Measurements from ENCODE around the gene BTRC.
"Not testable (repeated sequence)": the region's sequence is repeated elsewhere in the genome, so short reads cannot be mapped to it uniquely, and the experiment has no call there.

The BTRC gene

DNA sequence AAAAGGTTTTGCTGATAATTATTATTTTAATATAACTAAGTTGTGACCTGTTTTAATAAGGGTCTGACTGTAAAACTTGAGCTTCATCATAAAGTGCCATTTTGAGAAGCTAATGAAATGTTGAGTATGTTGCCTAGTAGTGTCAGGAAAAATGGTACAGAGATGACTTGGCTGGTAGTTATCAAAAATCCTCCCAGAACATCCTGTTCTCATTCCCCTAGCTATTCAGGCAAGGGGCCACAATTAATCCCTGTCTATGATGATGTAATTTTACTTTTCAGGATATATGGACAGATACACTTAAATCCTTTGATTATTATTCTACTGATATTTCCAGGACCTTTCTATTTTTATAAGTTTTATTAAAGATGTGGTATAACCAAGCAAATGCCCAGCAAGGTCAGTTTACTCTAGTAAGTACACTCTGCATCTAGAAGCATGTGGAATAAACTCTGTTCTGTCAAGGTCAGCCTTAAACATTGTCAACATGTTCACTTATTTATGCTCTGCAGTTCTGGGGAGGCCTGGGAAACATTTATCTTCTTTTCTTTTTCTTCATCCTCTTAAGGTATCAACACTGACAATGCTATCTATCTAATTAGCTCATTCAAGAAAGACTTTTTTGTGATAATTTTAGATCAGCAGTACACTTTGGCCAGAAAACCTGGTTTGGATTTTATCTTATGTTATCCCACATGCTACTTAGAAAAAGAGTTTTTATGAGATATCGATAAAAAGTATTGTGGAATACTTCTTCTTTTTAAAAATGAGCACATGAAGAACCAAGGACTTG is 32.1 kb downstream of the BTRC start:
- no peak overlapping the region for H3K4me3 ChIP-seq (ENCODE audit: low read depth, low read length)

DNA sequence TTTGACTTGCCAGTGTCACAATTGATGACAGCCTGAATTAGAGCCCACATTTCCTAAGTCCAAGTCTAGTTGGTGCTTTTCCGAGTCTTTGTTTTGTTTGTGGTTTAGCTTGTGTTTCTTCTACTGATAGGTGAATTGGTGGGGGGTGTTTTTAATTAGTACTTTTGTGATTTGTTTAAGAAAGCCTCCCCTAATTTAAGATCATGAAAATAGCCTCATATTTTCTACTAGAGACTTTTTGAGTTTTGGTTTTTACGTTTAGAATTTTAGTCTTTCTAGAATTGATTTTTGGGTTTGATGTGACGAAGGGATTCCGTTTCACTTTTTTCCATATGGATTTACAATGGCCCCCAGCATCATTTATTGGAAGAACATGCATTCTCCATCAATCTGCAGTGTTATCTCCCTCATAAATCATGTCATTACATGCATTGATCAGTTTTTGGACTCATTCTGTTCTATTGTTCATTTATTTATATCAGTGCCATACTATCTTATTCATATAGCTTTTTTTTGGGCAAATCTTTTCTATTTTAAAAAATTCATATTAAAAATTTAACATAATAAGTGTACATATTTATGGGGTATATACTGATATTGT is 32.8 kb downstream of the BTRC start:
- H3K4me3 ChIP-seq (ENCODE audit: low read depth, low read length) = no peak overlapping the region

DNA sequence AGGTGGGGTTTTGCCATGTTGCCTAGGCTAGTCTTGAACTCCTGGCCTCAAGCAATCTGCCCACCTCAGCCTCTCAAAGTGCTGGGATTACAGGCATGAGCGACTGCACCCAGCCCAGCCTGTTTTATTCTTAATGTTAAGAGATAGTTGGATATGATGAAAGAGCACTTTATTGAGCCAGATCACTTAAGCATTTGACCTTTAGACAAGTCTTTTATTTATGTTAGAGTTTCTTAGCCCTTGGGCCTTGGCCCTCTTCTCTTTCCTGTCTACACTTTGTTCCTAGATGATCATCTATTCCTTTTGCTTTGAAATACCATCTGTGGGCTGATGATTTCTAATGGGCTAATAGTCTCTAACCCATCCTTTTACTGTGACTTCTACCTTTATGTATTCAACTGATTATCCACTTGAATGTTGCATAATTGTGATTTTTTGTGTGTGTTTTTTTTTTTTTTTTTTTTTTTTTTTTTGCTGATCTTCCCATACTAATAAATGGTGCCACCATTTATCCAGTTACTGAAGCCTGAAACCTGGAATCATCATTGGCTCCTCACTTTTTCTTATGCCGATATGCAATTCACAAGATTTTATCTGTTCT is 34.8 kb downstream of the BTRC start:
- no peak overlapping the region for H3K4me3 ChIP-seq (ENCODE audit: low read depth, low read length)

DNA sequence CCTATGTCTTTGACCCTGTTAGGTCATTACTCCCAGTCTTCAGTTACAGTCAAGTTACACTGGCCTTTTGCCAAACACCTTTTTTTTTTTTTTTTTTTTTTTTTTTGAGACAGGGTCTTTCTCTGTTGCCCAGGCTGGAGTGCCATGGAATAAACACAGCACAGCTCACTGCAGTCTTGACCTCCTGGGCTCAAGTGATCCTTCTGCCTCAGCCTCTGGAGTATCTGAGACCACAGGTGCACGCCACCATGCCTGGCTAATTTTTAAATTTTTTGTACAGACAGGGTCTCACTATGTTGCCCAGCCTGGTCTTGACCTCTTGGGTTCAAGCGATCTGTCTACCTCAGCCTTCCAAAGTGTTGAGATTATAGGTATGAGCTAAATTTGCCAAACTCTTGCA is 35.6 kb downstream of the BTRC start:
- H3K4me3 ChIP-seq (ENCODE audit: low read depth, low read length) = not testable (repeated sequence)

DNA sequence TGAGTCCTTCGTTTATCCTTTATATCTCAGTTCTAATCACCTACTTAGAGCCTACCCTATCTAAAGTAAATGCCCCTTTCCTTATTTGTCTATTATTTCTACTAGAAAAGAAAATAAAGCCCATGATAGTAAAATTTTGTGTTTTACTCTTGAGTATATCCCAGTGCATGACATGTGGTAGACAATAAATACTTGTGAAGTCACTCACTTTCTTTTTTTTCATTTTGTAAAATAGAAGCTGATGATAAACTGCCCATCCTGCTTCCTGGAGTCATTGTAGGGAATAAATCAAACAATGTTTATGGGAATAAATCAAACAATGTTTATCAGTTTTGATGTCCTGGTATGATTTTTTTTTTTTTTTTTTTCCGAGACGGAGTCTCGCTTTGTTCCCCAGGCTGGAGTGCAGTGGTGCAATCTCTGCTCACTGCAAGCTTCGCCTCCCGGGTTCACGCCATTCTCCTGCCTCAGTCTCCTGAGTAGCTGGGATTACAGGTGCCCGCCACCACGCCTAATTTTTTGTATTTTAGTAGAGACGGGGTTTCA is 36.1 kb downstream of the BTRC start:
- no peak overlapping the region for H3K4me3 ChIP-seq (ENCODE audit: low read depth, low read length)

DNA sequence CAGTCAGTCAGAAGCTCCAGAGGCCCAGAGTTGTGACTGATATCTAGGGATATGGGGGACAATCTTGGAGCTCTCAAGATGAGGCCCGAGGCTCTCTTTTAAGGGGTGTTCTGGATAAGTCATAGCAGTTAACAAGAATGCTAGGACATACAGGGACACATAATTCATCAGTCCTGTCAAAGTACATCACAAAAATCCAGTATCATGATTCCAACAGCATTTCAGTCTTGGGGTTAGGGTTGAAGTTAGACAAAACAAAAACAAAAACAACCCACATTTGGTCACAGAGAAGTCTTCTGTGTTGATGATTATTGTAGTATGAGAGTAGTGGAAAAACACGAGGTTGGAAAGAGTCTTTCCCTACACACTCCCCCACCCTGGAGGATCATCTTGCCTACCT is 39.4 kb downstream of the BTRC start:
- no peak overlapping the region for H3K4me3 ChIP-seq (ENCODE audit: low read depth, low read length)

DNA sequence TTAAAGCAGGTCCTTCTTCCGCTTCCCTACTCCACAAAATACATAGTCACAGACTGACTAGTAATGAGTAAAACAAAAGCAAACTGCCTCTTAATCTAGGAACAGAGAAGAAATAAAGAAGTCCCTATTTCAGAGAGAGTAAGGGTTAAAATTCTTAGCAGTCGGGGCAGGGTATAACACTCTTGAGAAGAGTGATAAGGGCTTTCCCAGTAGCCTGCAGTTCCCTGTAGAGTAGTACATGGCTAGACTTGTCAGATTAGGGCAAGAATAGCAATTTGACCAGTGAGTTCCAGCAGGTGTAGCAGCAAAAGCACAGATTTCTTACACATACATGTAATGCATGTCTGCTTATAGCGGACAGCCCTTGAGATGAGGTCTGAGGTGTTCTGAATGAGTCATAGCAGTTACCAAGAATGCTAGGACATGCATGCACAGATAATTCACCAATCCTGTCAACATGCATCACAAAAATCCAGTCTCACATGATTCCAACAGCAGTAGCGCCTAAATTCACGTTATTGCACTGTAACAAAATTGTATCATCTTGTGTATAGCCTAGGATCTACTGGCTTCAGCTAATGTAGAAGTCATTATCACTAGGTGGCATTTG is 40.7 kb downstream of the BTRC start:
- no peak overlapping the region for H3K4me3 ChIP-seq (ENCODE audit: low read depth, low read length)

DNA sequence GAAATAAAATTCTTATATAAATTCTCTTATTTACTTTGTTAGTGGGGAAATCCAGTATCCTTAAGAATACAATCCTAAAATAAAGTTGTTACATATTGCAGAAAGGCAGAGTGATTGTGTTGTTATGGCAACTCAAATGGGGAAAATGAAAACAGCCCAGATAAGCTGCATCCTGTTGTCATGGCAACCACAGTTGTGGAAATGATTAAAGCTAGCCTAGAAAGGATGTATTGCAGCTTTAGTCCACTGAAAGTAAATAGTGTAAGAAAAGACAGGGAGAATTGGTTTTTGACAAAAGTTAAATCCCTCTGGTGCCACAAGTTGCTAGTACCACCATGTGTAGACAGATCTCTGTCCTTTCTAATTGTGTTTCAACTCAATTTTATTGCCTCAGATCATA is 43.2 kb downstream of the BTRC start:
- no peak overlapping the region for H3K4me3 ChIP-seq (ENCODE audit: low read depth, low read length)

DNA sequence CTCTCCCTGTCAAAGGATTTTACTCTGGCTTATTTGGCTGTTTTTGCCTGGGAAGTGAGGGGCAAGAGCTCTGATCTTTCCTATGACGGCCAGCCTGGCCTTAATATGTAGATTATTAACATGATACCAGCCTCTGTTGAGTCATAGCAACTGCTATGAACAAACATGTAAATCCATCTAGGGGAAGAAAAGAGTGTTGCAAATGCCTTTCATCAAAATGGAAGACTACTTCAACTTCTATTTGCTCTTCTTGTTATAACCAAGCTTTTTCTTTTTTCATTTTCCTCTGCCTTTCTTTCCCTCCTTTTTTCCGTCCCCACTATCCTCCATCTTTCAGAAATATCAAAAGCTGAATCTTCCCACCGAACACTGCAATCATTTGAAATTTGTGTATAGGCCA is 46.6 kb downstream of the BTRC start:
- no peak overlapping the region for H3K4me3 ChIP-seq (ENCODE audit: low read depth, low read length)

DNA sequence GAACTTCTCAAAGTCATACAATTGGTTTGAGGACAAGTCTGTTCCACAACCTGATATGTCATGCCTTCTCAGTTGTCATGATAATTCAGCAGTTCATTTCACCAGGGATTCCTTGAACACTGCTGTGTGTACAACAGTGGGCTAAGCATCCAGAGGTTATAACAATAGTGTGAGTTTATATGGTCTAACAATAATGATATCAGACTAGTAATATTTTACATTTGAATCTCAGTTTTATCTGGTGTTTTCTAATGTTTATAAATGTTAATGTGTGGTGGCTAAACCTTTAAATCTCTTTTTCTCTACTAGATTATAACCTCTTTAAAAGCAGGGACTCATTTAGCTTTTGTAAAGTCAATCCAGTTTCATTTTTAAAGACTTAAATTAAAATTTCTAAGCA is 48.7 kb downstream of the BTRC start:
- H3K4me3 ChIP-seq (ENCODE audit: low read depth, low read length) = no peak overlapping the region

DNA sequence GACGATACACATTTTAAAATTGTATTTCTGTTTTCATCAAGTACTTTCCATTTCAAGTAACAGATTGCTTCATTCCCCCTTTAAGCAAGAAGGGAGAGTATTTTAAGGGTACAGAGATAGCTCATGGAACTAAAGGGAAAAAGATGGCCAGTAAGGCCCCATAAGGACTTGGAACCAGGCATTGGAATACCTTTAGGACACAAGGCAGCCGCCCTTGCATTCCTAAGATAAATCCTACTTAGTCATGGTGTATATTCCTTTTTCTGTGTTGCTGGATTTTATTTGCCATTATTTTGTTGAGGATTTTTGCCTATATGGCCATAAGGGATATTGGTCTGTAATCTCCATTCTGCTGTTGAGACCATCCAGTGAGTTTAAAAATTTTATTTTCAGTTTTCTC is 49.2 kb downstream of the BTRC start:
- H3K4me3 ChIP-seq (ENCODE audit: low read depth, low read length) = no peak overlapping the region

DNA sequence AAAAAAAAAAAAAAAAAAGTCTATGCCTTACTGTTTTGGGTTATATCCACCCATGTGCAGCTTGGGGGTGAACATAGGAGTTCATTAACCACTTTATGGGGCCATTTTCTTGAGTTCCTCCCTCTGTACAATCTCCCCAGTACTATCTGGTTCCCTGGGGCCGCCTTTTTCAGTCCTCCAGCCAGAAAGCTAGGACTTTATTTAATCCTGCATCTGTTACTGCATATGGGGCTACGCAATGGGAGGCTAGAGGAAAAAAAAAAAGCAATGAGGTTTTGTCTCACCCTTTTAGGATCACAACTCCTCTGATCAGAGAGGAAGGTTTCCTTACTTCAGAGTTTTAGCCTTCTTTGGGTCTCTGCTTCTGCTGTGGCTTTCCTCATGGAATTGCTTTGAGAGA is 51.0 kb downstream of the BTRC start:
- H3K4me3 ChIP-seq (ENCODE audit: low read depth, low read length) = no peak overlapping the region

DNA sequence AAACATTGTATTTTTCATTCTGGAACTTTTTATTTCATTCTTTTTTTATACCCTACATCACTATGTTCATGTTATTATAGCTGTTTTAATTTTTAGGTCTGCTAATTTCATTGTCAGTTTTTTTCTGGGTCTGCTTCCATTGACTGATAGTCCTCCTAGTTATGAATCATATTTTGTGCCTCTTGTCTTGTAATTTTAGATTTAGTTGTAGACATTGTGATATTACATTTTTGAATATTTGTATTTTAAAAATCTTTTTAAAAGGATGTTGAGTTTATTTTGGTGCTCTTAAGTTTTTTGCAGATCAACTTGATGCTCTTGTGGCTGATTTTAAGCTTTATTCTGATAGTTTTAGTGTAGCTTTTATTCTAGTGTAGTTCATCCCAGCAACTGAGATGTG is 57.6 kb downstream of the BTRC start:
- no peak overlapping the region for H3K4me3 ChIP-seq (ENCODE audit: low read depth, low read length)

DNA sequence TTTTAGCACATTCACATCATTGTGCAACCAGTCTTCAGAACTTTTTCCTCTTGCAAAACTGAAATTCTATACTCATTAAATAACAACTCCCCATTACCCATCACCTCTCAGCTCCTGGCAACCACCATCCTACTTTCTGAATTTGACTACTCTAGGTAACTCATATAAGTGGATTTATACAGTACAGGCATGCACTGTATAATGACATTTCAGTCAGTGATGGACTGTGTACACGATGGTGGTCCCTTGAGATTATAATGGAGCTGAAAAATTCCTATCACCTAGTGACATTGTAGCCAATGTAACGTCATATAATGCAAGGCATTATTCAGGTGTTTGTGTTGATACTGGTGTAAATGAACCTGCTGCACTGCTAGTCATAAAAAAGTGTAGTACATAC is 60.1 kb downstream of the BTRC start:
- H3K4me3 ChIP-seq (ENCODE audit: low read depth, low read length) = no peak overlapping the region

DNA sequence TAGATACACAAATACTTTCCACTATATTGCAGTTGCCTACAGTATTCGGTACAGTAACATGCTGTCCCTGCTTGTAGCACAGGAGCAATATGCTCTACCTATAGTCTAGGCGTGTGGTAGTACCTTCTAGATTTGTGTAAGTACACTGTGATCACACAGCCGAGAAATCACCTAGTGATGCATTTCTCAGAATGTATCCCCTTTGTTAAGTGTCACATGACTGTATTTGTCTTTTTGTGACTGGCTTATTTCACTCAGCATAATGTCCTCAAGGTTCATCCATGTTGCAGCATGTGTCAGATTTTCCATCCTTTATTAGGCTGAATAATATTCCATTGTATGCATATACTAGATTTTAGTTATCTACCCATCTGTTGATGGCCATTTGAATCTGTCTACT is 61.9 kb downstream of the BTRC start:
- H3K4me3 ChIP-seq (ENCODE audit: low read depth, low read length) = no peak overlapping the region

DNA sequence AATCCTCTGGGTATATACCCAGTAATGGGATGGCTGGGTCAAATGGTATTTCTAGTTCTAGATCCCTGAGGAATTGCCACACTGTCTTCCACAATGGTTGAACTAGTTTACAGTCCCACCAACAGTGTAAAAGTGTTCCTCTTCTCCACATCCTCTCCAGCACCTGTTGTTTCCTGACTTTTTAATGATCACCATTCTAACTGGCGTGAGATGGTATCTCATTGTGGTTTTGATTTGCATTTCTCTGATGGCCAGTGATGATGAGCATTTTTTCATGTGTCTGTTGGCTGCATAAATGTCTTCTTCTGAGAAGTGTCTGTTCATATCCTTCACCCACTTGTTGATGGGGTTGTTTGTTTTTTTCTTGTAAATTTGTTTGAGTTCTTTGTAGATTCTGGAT is 68.0 kb downstream of the BTRC start:
- not testable (repeated sequence) for H3K4me3 ChIP-seq (ENCODE audit: low read depth, low read length)

DNA sequence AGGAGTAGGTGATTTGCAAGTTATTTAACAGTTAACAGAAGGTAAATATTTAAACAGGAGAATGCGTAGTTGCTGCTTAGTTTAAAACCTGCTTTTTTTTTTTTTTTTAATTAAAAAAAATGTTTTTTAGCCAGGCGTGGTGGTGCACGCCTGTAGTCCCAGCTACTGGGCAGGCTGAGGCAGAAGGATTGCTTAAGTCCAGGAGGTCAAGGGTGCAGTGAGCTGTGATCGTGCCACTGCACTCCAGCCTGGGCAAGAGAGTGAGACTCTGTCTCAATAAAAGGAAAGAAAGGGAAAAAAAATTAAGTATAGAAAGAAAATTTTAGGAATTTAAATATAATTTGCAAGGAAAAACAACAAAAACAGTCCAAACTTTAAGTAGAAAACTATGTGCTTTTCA is 71.6 kb downstream of the BTRC start:
- no peak overlapping the region for H3K4me3 ChIP-seq (ENCODE audit: low read depth, low read length)

DNA sequence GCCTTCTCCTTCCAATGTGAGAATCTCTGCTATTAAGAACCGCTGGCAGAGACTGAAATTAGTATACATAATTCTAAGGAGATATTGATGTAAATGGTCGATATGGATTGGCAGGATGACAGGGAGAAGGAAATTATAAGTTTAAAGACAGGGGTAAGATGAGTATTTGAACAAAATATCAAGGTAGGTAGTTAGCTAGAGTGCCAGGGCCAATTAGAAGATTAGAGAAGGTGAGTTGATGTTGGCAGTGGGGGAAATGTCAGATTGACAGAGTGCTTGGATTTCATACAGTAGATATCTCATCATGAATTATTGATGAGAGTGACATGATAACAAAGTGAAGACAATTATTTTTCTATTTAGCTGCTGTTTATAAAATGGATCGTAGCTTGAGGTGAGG is 74.1 kb downstream of the BTRC start:
- H3K4me3 ChIP-seq (ENCODE audit: low read depth, low read length) = no peak overlapping the region

DNA sequence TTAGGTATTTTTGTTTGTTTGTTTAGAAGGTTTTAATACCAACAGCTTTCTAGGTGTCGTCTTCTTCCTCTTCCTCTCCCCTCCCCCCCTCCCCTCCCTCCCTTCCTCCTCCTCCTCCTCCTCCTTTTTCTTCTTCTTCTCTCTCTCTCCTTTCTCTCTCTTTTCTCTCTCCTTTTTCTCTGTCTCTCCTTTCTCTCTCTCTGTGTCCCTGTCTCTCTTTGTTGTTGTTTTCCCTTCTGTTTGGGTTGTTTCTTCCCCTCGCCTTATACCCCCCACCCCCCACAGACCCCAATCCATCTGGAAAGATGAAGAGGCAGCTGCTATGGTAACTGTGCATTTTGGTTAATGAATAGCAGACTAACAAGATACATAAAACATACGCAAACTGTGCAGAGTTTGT is 75.5 kb downstream of the BTRC start:
- no peak overlapping the region for H3K4me3 ChIP-seq (ENCODE audit: low read depth, low read length)

DNA sequence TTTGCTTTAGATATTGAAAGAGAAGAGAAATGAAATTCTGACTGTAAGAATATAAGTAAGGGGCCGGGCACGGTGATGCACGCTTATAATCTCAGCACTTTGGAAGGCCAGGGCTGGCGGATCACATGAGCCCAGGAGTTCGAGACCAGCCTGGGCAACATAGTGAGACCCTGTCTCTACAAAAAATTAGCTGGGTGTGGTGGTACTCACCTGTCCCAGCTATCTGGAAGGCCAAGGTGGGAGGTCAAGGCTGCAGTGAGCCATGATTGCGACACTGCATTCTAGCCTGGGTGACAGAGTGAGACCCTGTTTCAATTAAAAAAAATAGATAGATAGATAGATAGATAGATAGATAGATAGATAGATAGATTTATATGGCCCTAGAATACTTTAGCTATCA is 82.3 kb downstream of the BTRC start:
- H3K4me3 ChIP-seq (ENCODE audit: low read depth, low read length) = no peak overlapping the region

DNA sequence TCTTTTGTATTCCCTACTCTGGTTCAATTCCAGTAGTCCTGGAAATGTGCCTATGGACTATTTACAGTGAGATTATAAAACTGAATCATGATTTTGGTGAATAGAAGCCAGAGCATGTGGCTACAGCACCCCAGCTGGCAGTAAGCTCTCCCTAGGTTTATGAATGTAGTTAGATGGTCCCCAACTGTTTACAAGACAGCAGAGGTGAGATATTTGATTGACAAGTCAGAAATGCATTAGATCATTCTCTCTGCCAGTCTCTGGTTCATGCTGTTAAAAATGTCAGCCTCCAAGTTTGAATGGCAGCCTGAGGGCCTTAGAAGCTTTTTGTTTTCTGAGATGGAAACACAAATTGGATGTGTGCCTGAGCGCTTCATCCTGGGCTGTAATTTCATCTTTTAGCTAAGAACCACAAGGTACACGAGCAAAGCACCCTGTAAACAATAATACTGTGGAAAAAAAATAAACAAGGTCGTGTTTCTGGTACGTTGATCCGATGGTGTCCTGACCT is 85.0 kb downstream of the BTRC start:
- H3K4me3 ChIP-seq (ENCODE audit: low read depth, low read length) = no peak overlapping the region
